ENCODE data around the gene LTBP3. TPM values are rescaled to one million over a fixed set of nuclear protein-coding genes. Genes with fewer than 3 reads are reported as not detected.

LTBP3 gene
- total RNA-seq, 1 experiment from 2014 or later, result 92.1 TPM

GRCh38 chr11:65548395-65548794 is 9.8 kb downstream of the LTBP3 start:
- ChIA-PET CTCF (no interaction called here), POLR2A (ENCODE audit: low non-redundant PET) (no interaction called here)
- TF ChIP-seq EZH2 (IDR thresholded peaks at IDR 0.05; ENCODE audit: borderline replicate concordance, low read depth, low read length, poor library complexity, severe bottlenecking), result no peak
- TF ChIP-seq, protein P1, sequence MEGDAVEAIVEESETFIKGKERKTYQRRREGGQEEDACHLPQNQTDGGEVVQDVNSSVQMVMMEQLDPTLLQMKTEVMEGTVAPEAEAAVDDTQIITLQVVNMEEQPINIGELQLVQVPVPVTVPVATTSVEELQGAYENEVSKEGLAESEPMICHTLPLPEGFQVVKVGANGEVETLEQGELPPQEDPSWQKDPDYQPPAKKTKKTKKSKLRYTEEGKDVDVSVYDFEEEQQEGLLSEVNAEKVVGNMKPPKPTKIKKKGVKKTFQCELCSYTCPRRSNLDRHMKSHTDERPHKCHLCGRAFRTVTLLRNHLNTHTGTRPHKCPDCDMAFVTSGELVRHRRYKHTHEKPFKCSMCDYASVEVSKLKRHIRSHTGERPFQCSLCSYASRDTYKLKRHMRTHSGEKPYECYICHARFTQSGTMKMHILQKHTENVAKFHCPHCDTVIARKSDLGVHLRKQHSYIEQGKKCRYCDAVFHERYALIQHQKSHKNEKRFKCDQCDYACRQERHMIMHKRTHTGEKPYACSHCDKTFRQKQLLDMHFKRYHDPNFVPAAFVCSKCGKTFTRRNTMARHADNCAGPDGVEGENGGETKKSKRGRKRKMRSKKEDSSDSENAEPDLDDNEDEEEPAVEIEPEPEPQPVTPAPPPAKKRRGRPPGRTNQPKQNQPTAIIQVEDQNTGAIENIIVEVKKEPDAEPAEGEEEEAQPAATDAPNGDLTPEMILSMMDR (conservative IDR thresholded peaks at IDR 0.05; ENCODE audit: low read depth, low read length), result no peak
- Histone ChIP-seq H3K9me3 (ENCODE audit: low read depth, low read length, poor library complexity, severe bottlenecking) (no peaks in the 10 kb centered on the region), H3K4me3 (ENCODE audit: low read depth, low read length, poor library complexity, severe bottlenecking) (no peak overlapping the region), H3K27ac (ENCODE audit: low read depth, low read length, poor library complexity, severe bottlenecking) (no peak overlapping the region), H3K4me1 (ENCODE audit: insufficient read depth, low read length, poor library complexity, severe bottlenecking) (peaks cover 16% of the 10 kb centered on the region), H3K27me3 (replicated peaks; ENCODE audit: insufficient read depth, low read depth, low read length, poor library complexity) (no peaks in the 10 kb centered on the region), H3K36me3 (ENCODE audit: insufficient read depth, low read length, poor library complexity, severe bottlenecking) (peaks cover 11% of the 10 kb centered on the region)
- intact Hi-C loops (cut with micrococcal nuclease; ENCODE audit: unreplicated experiment), result no loop called here
- no peak for DNase-seq (ENCODE audit: low spot score)
- BruUV-seq (replicated peaks), result no TSS peak

GRCh38 chr11:65547446-65548125 is 10.6 kb downstream of the LTBP3 start:
- H3K36me3 ChIP-seq (ENCODE audit: insufficient read depth, low read length, poor library complexity, severe bottlenecking), result peaks cover 11% of the 10 kb centered on the region
- intact Hi-C loops (cut with micrococcal nuclease; ENCODE audit: unreplicated experiment), result no loop called here

GRCh38 chr11:65546217-65546958 is 11.8 kb downstream of the LTBP3 start:
- intact Hi-C loops (cut with micrococcal nuclease; ENCODE audit: unreplicated experiment), result no loop called here
- no peak overlapping the region for H3K27ac ChIP-seq (ENCODE audit: low read depth, low read length, poor library complexity, severe bottlenecking)
- ChIA-PET CTCF (interaction anchor here (0.6 kb wide), 2 partner anchors 17 to 23 kb away, joined by 6 to 9 read pairs; no protein-coding TSS in a partner anchor), POLR2A (ENCODE audit: low non-redundant PET) (no interaction called here)
- TF ChIP-seq, protein P1 (conservative IDR thresholded peaks at IDR 0.05; ENCODE audit: low read depth, low read length), result no peak
- TF ChIP-seq EZH2 (IDR thresholded peaks at IDR 0.05; ENCODE audit: borderline replicate concordance, low read depth, low read length, poor library complexity, severe bottlenecking), result no peak
- no TSS peak for BruUV-seq (replicated peaks)
- H3K4me3 ChIP-seq (ENCODE audit: low read depth, low read length, poor library complexity, severe bottlenecking), result no peak overlapping the region
- H3K9me3 ChIP-seq (ENCODE audit: low read depth, low read length, poor library complexity, severe bottlenecking), result no peaks in the 10 kb centered on the region
- peak; percentile 88 for DNase-seq (ENCODE audit: low spot score)
- H3K27me3 ChIP-seq (replicated peaks; ENCODE audit: insufficient read depth, low read depth, low read length, poor library complexity), result no peaks in the 10 kb centered on the region
- H3K36me3 ChIP-seq (ENCODE audit: insufficient read depth, low read length, poor library complexity, severe bottlenecking), result peaks cover 4% of the 10 kb centered on the region
- peaks cover 11% of the 10 kb centered on the region for H3K4me1 ChIP-seq (ENCODE audit: insufficient read depth, low read length, poor library complexity, severe bottlenecking)

More at GRCh38 chr11:65547446-65548125, 10.6 kb downstream of the LTBP3 start:
- Histone ChIP-seq H3K4me3 (ENCODE audit: low read depth, low read length, poor library complexity, severe bottlenecking) (no peak overlapping the region), H3K4me1 (ENCODE audit: insufficient read depth, low read length, poor library complexity, severe bottlenecking) (peaks cover 16% of the 10 kb centered on the region), H3K27me3 (replicated peaks; ENCODE audit: insufficient read depth, low read depth, low read length, poor library complexity) (no peaks in the 10 kb centered on the region), H3K27ac (ENCODE audit: low read depth, low read length, poor library complexity, severe bottlenecking) (no peak overlapping the region), H3K9me3 (ENCODE audit: low read depth, low read length, poor library complexity, severe bottlenecking) (no peaks in the 10 kb centered on the region)
- ChIA-PET POLR2A (ENCODE audit: low non-redundant PET) (no interaction called here), CTCF (no interaction called here)
- BruUV-seq (replicated peaks), result no TSS peak
- DNase-seq (ENCODE audit: low spot score), result no peak
- no peak for TF ChIP-seq EZH2 (IDR thresholded peaks at IDR 0.05; ENCODE audit: borderline replicate concordance, low read depth, low read length, poor library complexity, severe bottlenecking)
- TF ChIP-seq, protein P1 (conservative IDR thresholded peaks at IDR 0.05; ENCODE audit: low read depth, low read length), result no peak
